EL (cell line): Measurements from ENCODE around the gene WNT7A.

ENCODE experiments used
- DNase-seq: peaks from one replicate; pipeline ENCODE4 v3.0.0-alpha.2; 2016

The WNT7A gene

GRCh38 chr3:13844911-13845310 lies 35.0 kb downstream of the WNT7A start:
- DNase-seq, result no peak

- no peak for DNase-seq
Measured at GRCh38 chr3:13844286-13844685, 35.6 kb downstream of the WNT7A start.

- no peak for DNase-seq
Measured at GRCh38 chr3:13843351-13843750, 36.5 kb downstream of the WNT7A start.

- DNase-seq, result no peak
Measured at GRCh38 chr3:13842226-13842625, 37.6 kb downstream of the WNT7A start.

- DNase-seq, result no peak
Measured at GRCh38 chr3:13841826-13842225, 38.0 kb downstream of the WNT7A start.

- DNase-seq, result peak; percentile 10
Measured at GRCh38 chr3:13841141-13841540, 38.7 kb downstream of the WNT7A start.

GRCh38 chr3:13840456-13840855 lies 39.4 kb downstream of the WNT7A start:
- no peak for DNase-seq

GRCh38 chr3:13839726-13840340 lies 40.0 kb downstream of the WNT7A start:
- DNase-seq, result no peak

GRCh38 chr3:13839253-13839652 lies 40.6 kb downstream of the WNT7A start:
- no peak for DNase-seq

GRCh38 chr3:13838421-13838820 lies 41.5 kb downstream of the WNT7A start:
- DNase-seq, result no peak

- DNase-seq, result no peak
Measured at GRCh38 chr3:13837751-13838150, 42.1 kb downstream of the WNT7A start.

- no peak for DNase-seq
Measured at GRCh38 chr3:13836658-13837587, 42.9 kb downstream of the WNT7A start.

- DNase-seq, result no peak
Measured at GRCh38 chr3:13835246-13835645, 44.6 kb downstream of the WNT7A start.

GRCh38 chr3:13834258-13835035 lies 45.4 kb downstream of the WNT7A start:
- DNase-seq, result no peak

GRCh38 chr3:13833506-13834257 lies 46.2 kb downstream of the WNT7A start:
- no peak for DNase-seq

- DNase-seq, result no peak
Measured at GRCh38 chr3:13832130-13832529, 47.7 kb downstream of the WNT7A start.

GRCh38 chr3:13831386-13831996 lies 48.4 kb downstream of the WNT7A start:
- no peak for DNase-seq

GRCh38 chr3:13829311-13829710 lies 50.6 kb downstream of the WNT7A start:
- no peak for DNase-seq

- DNase-seq, result no peak
Measured at GRCh38 chr3:13828501-13829265, 51.2 kb downstream of the WNT7A start.

- no peak for DNase-seq
Measured at GRCh38 chr3:13827699-13828098, 52.2 kb downstream of the WNT7A start.

- no peak for DNase-seq
Measured at GRCh38 chr3:13827256-13827655, 52.6 kb downstream of the WNT7A start.

GRCh38 chr3:13826672-13827071 lies 53.2 kb downstream of the WNT7A start:
- no peak for DNase-seq
